SU-DHL-6 (cell line): ENCODE results near the gene TPI1.
"Not testable (repeated sequence)": the region's sequence is repeated elsewhere in the genome, so short reads cannot be mapped to it uniquely, and the experiment has no call there.

ENCODE experiments used
- H2AFZ ChIP-seq: fragments of 200-600 bp; sonication (generic); 2 replicates; pipeline ENCODE4 v1.6.1; 2014; ENCODE audit warnings: low read depth, mild to moderate bottlenecking, moderate library complexity, mixed read lengths, antibody characterized with exemption, low read length; ENCODE audit not compliant: severe bottlenecking
- H3F3A ChIP-seq: fragments of 200-600 bp; shearing (Covaris generic); 2 replicates; pipeline ENCODE4 v1.6.0; 2016; ENCODE audit warnings: antibody characterized with exemption, mild to moderate bottlenecking; ENCODE audit not compliant: insufficient read depth
- H3K27ac ChIP-seq: fragments of 200-600 bp; sonication (generic); 2 replicates; pipeline ENCODE4 v1.5.1; 2016; ENCODE audit warnings: low read depth, mild to moderate bottlenecking, low read length, moderate library complexity, mixed read lengths
- H3K27me3 ChIP-seq: fragments of 200-600 bp; sonication (generic), shearing (Covaris generic); 2 replicates; pipeline ENCODE4 v1.6.0; 2014; ENCODE audit warnings: mild to moderate bottlenecking, low read length
- H3K36me3 ChIP-seq: fragments of 200-600 bp; sonication (generic); 2 replicates; pipeline ENCODE4 v1.6.1; 2014; ENCODE audit warnings: mild to moderate bottlenecking, low read length, mixed read lengths
- H3K4me2 ChIP-seq: fragments of 300-600, 200-600 bp; shearing (Covaris generic), sonication (generic); 2 replicates; pipeline ENCODE4 v1.6.0; 2014; ENCODE audit warnings: low read length, low read depth, mild to moderate bottlenecking; ENCODE audit not compliant: poor library complexity, severe bottlenecking
- H3K4me3 ChIP-seq: fragments of 200-600 bp; sonication (generic); 2 replicates; pipeline ENCODE4 v1.5.1; 2014; ENCODE audit warnings: antibody characterized with exemption, low read length, mild to moderate bottlenecking, mixed read lengths; ENCODE audit not compliant: insufficient read depth, poor library complexity, severe bottlenecking
- H3K79me2 ChIP-seq: fragments of 200-600 bp; sonication (generic); 2 replicates; pipeline ENCODE4 v1.6.1; 2014; ENCODE audit warnings: mild to moderate bottlenecking, low read length, moderate library complexity; ENCODE audit not compliant: insufficient read depth
- H3K9ac ChIP-seq: fragments of 200-600 bp; sonication (generic); 2 replicates; pipeline ENCODE4 v1.7.0; 2014; ENCODE audit warnings: mild to moderate bottlenecking, low read length
- H3K9me2 ChIP-seq: fragments of 200-600 bp; sonication (generic); replicated peaks from 2 replicates; pipeline ENCODE4 v1.6.1; 2014; ENCODE audit warnings: low read length; ENCODE audit not compliant: insufficient read depth
- H3K9me3 ChIP-seq: fragments of 200-600 bp; sonication (generic); 2 replicates; pipeline ENCODE4 v1.6.1; 2014; ENCODE audit warnings: low read length, mixed read lengths; ENCODE audit not compliant: insufficient read depth
- H4K20me1 ChIP-seq: fragments of 200-600 bp; sonication (generic); 2 replicates; pipeline ENCODE4 v1.6.1; 2014; ENCODE audit warnings: low read depth, mild to moderate bottlenecking, antibody characterized with exemption, low read length, moderate library complexity, mixed read lengths
- CTCF ChIP-seq: fragments of 200-600 bp; sonication (generic); IDR thresholded peaks from one replicate; pipeline ENCODE4 v1.5.1; 2017; ENCODE audit warnings: antibody characterized with exemption, mild to moderate bottlenecking, low read length, moderate library complexity; ENCODE audit not compliant: insufficient read depth, poor library complexity, severe bottlenecking
- EZH2phosphoT487 ChIP-seq: fragments of 200-600 bp; sonication (generic), shearing (Covaris generic); conservative IDR thresholded peaks from 2 replicates; pipeline ENCODE4 v1.6.1; 2018; ENCODE audit warnings: mild to moderate bottlenecking, antibody characterized with exemption, low read length, moderate library complexity, mixed read lengths

Gene TPI1

GRCh38 chr12:6871052-6871957 is 4.0 kb downstream of the TPI1 start:
- Histone ChIP-seq H3K27ac (peak overlapping the region; percentile 69), H3K4me3 (peak overlapping the region; percentile 70), H3K79me2 (peaks cover 19% of the 10 kb centered on the region), H3K9me3 (no peaks in the 10 kb centered on the region), H4K20me1 (no peaks in the 10 kb centered on the region; the same call in 1 of the 2 replicates), H3K36me3 (peaks cover 3% of the 10 kb centered on the region; the same call in 1 of the 2 replicates), H2AFZ (no peak overlapping the region), H3K9ac (peak overlapping the region; percentile 82), H3K9me2 (no peaks in the 10 kb centered on the region), H3F3A (peaks cover 48% of the 10 kb centered on the region), H3K4me2 (peak overlapping the region; percentile 85), H3K27me3 (no peaks in the 10 kb centered on the region)
- TF ChIP-seq EZH2phosphoT487 (no peak), CTCF (no peak)

GRCh38 chr12:6872073-6873048 is 5.0 kb downstream of the TPI1 start:
- H3K4me3 ChIP-seq = peak overlapping the region; percentile 70
- TF ChIP-seq EZH2phosphoT487 (no peak), CTCF (peak; percentile 90)
- peaks cover 3% of the 10 kb centered on the region; the same call in 1 of the 2 replicates for H3K36me3 ChIP-seq
- H3K9ac ChIP-seq = peak overlapping the region; percentile 82
- H3K27me3 ChIP-seq = no peaks in the 10 kb centered on the region
- peaks cover 48% of the 10 kb centered on the region for H3F3A ChIP-seq
- peaks cover 19% of the 10 kb centered on the region for H3K79me2 ChIP-seq
- H3K9me2 ChIP-seq = no peaks in the 10 kb centered on the region
- H2AFZ ChIP-seq = no peak overlapping the region
- H3K4me2 ChIP-seq = peak overlapping the region; percentile 85
- no peaks in the 10 kb centered on the region for H3K9me3 ChIP-seq
- H3K27ac ChIP-seq = peak overlapping the region; percentile 69
- no peaks in the 10 kb centered on the region; the same call in 1 of the 2 replicates for H4K20me1 ChIP-seq

GRCh38 chr12:6873094-6874014 is 6.0 kb downstream of the TPI1 start, which contains the start of gene SPSB2:
TSS of gene SPSB2 (minus strand) at chr12:6873303. CDS start at chr12:6872901, 402 bp downstream.
- Histone ChIP-seq H3K27ac (peak within 1 kb of the TSS; percentile 69), H3K79me2 (peaks cover 9% of the 10 kb centered on the region), H4K20me1 (no peaks in the 10 kb centered on the region; the same call in 1 of the 2 replicates), H3K36me3 (peaks cover 3% of the 10 kb centered on the region; the same call in 1 of the 2 replicates), H3K27me3 (no peaks in the 10 kb centered on the region), H3K4me2 (peak within 1 kb of the TSS; percentile 85), H3K9ac (peak within 1 kb of the TSS; percentile 82), H3K9me3 (no peaks in the 10 kb centered on the region), H3K9me2 (no peaks in the 10 kb centered on the region), H3F3A (peaks cover 46% of the 10 kb centered on the region), H3K4me3 (peak within 1 kb of the TSS; percentile 70), H2AFZ (peak within 1 kb of the TSS; percentile 78)
- TF ChIP-seq EZH2phosphoT487 (no peak), CTCF (no peak)

GRCh38 chr12:6874015-6874368 is 6.7 kb downstream of the TPI1 start:
- H3K27me3 ChIP-seq, H3K79me2 ChIP-seq, H3K9me2 ChIP-seq, H3K9me3 ChIP-seq, H3K36me3 ChIP-seq, H4K20me1 ChIP-seq: not testable (repeated sequence)
- H3F3A ChIP-seq = peaks cover 40% of the 10 kb centered on the region
- H3K4me2 ChIP-seq = peak overlapping the region; percentile 85
- H3K4me3 ChIP-seq = peak overlapping the region; percentile 70
- peak overlapping the region; percentile 78 for H2AFZ ChIP-seq
- H3K9ac ChIP-seq = peak overlapping the region; percentile 82
- H3K27ac ChIP-seq = peak overlapping the region; percentile 64
